GM21390 (cell line): ENCODE measurements around the gene DAGLB.
"Not testable (repeated sequence)": the region's sequence is repeated elsewhere in the genome, so short reads cannot be mapped to it uniquely, and the experiment has no call there.

Experiments used
- ATAC-seq: cut with Tn5 transposase; IDR thresholded peaks from one replicate; pipeline ENCODE4 v1.9.1; 2021; ENCODE audit not compliant: unreplicated experiment

Gene DAGLB

GRCh38 chr7:6401536-6401935, 46.2 kb downstream of the DAGLB start:
- ATAC-seq: no peak

- ATAC-seq: not testable (repeated sequence)
These were observed 47.3 kb downstream of the DAGLB start for GRCh38 chr7:6400243-6401105.

DNA sequence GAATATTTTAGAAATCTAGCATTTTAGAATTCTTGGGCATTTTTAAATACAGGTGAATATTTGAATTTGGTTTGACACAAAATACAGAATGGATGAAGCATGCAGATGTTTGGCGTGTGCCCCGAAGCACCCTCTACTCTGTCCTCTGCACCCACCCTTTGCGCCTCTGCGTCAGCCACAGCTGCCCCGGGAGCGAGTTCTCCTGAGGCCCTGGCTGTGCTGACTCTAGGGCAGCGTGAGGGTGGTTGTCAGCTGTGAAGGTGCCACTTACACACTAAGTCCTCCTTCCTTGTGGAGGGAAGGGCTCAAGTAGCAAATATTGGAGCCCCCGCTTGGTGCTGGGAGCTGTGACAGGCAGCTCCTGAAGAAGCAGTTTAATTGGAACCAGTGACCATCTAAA, 48.4 kb downstream of the DAGLB start:
- ATAC-seq: no peak

GRCh38 chr7:6398943-6399342, 48.8 kb downstream of the DAGLB start:
- ATAC-seq: no peak

- not testable (repeated sequence) for ATAC-seq
These were observed 49.8 kb downstream of the DAGLB start for GRCh38 chr7:6397759-6398495.

GRCh38 chr7:6395898-6396595, 51.7 kb downstream of the DAGLB start:
- no peak for ATAC-seq

GRCh38 chr7:6394114-6394513, 53.6 kb downstream of the DAGLB start:
- no peak for ATAC-seq

DNA sequence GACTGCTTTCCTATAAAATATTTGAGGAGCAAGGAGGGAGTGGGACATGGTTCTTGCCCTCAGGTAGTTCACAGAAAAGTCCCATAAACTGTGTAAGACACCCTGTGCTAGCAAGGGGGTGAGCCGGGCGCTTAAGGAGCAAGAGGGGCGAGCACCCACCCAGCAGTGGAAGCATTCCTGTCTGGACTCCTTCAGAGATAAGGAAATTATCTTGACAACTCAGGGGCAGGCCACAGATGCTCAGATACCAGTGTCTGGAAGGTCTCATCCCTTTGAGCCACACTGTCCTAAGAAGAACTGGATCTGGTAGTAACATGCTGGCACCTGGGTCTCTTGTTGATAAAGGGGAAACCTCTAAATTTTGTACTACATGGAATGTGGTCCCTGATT, 54.1 kb downstream of the DAGLB start:
- ATAC-seq: no peak

DNA sequence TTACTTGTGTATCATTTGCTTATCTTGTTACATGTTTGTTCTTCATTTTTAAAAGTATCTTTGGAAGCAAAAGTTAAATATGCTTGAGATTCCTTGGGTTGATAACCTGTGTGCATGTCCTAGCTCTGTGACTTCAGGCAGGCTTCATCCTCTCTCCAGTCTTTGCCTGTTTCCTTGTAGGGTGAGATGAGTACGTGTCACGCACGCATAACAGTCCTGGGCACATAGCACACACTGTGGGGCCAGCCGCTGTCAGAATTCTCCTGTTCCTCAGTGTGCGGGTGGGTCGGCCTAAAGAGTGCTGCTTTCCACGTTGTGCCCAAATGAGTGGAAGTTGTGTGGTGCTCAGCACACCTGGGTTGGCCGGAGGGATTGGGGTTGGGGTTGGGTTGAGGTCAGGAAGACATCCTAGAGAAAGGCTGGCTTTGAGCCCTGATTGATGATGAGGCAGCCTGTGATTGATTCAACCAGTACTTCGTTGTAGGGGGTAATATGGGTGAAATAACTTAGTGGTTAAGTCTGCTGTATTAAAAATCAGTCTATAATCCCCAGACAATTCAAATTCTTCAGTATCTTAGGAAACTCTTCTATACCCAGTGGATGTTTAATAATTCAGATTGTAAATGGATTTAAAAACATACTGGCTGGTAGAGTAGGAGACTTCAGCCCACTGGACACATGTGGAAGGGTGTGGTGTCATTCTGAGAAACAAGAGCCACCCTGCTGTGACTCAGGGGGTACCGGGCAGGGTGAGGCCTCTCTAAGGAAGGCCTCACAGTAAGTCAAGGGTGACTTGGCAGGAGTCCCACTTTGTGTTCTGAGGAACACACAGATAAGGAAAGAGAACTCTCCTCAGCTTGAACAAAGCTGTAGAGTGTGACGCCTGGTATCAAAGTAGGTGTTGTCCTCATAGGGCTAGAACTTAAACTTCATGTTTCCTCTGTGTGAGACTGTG, 54.8 kb downstream of the DAGLB start:
- no peak for ATAC-seq

- no peak for ATAC-seq
These were observed 58.0 kb downstream of the DAGLB start for GRCh38 chr7:6389728-6390127.

DNA sequence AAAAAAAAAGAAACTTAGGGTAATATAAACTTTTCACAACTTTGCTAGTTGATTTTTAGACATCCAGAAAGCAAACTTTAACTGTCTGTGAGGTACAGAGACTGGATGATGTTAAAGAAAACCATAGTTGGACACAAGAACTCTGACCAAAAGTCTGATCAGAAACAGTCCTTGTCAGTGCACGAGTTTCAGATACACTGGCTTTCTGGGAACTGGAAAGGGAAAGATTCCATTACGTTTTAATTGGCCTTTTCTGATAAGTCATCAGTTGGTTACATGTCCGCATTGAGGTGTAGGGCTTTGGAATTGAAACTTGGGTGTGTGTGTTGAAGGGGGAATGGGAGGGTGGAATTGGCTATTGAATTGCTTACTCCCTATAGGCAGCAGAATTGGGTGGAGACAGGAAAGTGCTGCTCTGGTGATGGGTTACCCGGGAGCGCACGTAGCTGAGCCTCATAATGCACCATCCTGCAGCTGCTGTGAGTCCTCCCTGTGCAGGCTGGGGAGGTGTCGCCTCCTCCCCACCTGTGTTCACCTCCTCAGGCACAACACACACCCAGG, 59.9 kb downstream of the DAGLB start:
- no peak for ATAC-seq

GRCh38 chr7:6386779-6387178, 61.0 kb downstream of the DAGLB start:
- no peak for ATAC-seq

GRCh38 chr7:6385909-6386560, 61.7 kb downstream of the DAGLB start:
- no peak for ATAC-seq

DNA sequence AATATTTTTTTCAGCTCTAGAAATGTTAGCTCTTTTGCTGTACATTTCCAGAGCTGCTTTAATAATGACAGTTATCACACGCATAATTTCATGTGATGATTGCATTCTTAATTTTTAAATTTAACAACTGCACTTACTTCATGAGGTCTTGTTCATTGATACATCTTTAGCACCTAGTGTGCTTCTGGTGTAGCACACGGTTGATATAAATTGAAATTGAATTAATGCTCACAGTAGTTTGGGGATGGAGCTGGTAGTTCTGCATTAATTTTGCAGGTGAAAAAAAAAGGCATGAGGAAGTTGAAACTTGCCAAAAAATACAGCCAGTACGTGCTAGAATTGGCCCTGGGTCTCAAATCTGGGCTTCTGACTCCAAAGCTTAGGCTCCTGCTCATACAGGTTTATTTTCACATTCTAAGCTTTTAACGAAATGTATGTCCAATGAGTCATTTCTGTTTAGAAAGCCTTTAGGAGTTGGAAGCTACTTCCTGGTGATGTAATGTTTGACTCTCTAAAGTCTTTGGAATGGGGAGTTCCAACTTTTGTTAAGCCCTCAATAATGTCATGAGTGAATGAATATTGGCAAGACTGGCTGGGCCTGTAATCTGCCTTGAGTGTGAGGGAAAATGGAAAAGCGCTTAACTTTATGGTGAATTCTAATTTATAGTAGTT, 62.5 kb downstream of the DAGLB start:
- no peak for ATAC-seq

- ATAC-seq: no peak
These were observed 63.4 kb downstream of the DAGLB start for GRCh38 chr7:6384327-6384726.

DNA sequence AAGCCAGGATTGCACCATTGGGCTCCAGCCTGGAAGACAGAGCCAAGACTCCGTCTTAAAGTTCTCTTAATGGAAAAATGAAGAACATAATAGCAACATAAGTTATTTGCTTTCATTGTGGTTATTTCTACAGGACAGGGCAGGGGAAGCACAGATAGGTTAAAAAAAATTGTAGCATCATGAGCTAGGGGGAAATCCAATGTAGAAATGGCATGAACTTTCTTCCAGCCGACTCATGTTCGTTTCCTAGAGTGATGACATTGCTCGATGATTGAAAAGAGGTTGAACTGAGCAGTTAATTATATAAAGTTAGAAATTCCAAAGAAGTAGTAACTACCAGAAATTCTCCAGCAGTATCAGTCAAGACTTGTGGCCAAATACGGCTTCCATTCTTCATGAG, 64.9 kb downstream of the DAGLB start:
- ATAC-seq: no peak

DNA sequence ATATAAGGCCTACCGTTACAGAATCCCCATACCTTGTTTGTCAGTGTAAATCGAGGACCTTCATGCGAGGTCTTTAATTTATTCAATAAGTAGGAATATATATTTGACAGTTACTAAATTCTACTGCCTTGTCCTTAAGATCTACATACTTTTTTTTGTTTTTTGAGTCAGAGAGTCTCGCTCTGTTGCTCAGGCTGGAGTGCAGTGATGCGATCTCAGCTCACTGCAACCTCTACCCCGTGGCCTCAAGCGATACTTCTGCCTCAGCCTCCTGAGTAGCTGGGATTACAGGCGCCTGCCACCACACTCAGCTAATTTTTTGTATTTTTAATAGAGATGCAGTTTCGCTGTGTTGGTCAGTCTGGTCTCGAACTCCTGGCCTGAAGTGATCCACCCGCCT, 65.9 kb downstream of the DAGLB start:
- not testable (repeated sequence) for ATAC-seq

DNA sequence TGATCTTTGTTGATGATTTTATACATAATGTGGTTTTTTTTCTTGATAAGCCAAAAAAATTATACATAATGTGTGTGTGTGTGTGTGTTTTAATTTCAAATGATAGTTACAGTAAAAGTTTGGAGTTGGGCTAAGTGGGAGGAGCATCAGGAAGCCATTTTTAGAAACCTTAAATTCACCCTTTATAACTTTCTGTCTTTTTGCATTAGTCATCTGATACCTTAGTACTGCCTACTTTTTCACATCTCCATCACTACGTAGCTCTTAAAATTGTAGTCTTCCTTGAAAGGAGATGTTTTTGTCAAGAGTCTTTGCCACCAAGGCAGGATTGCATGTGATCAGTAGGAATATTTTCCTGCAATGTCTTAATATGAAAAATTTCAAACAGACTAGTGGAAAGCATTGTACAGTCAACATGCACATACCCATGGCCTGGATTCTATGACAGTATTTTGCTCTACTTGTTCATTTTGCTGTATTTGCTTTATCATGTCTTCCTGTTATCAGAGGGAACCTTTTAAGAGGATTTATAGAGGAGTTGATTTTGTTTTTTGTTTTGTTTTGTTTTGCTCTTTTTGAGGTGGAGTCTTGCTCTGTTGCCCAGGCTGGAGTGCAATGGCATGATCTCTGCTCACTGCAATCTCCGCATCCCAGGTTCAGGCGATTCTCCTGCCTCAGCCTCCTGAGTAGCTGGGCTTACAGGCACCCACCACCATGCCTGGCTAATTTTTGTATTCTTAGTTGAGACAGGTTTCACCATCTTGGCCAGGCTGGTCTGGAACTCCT, 67.3 kb downstream of the DAGLB start:
- ATAC-seq: no peak
